GM12878 (cell line): ENCODE measurements around the gene HMCN1.

Experiments used
- CBX3 ChIP-seq: fragments of 200-600 bp; sonication (generic); IDR thresholded peaks from 2 replicates; pipeline ENCODE4 v1.6.1; 2016; ENCODE audit warnings: low read depth, borderline replicate concordance
- CTCF ChIP-seq, 3 experiments: IDR thresholded peaks in 2 of 3; conservative IDR thresholded peaks in 1 of 3; 2 replicates each; pipeline ENCODE4 v1.5.1; 2011; ENCODE audit warnings: low read depth in 3 of 3, low read length in 3 of 3, mild to moderate bottlenecking in 3 of 3, control low read depth in 2 of 3, moderate library complexity in 2 of 3, inconsistent platforms in 1 of 3, mixed read lengths in 1 of 3; ENCODE audit not compliant: control insufficient read depth in 2 of 3, insufficient read depth in 1 of 3; ENCODE audit errors: extremely low read depth in 1 of 3
- EGR1 ChIP-seq, 2 experiments: IDR thresholded peaks; 1 replicate in 1 of 2; 2 replicates in 1 of 2; pipeline ENCODE4 v1.6.1; 2011 to 2012; ENCODE audit warnings: low read depth in 2 of 2, low read length in 2 of 2, borderline replicate concordance in 1 of 2, mild to moderate bottlenecking in 1 of 2, moderate library complexity in 1 of 2
- EZH2 ChIP-seq: IDR thresholded peaks from 2 replicates; pipeline ENCODE4 v1.6.1; 2012; ENCODE audit warnings: low read depth, mild to moderate bottlenecking, control low read depth, inconsistent platforms, low read length, borderline replicate concordance; ENCODE audit not compliant: control insufficient read depth
- MAX ChIP-seq: IDR thresholded peaks from 2 replicates; pipeline ENCODE4 v1.6.1; 2012; ENCODE audit warnings: low read depth, low read length, improper control_type of control experiment
- MYC ChIP-seq: IDR thresholded peaks from 2 replicates; pipeline ENCODE4 v1.6.1; 2011; ENCODE audit warnings: mild to moderate bottlenecking, low read length, moderate library complexity, inconsistent platforms; ENCODE audit not compliant: insufficient read depth, insufficient replicate concordance, insufficient read length, severe bottlenecking
- POLR2AphosphoS2 ChIP-seq: IDR thresholded peaks from 2 replicates; pipeline ENCODE4 v1.6.1; 2011; ENCODE audit warnings: low read depth, mild to moderate bottlenecking, low read length, improper control_type of control experiment, moderate library complexity
- POLR2AphosphoS5 ChIP-seq: IDR thresholded peaks from 2 replicates; pipeline ENCODE4 v1.6.1; 2011; ENCODE audit warnings: mild to moderate bottlenecking, low read length, inconsistent platforms
- RELA ChIP-seq: fragments of 450-650 bp; IDR thresholded peaks from 2 replicates; pipeline ENCODE4 v1.8.0; 2014; ENCODE audit warnings: borderline replicate concordance; ENCODE audit not compliant: partially characterized antibody
- SMAD1 ChIP-seq: fragments of 450-650 bp; IDR thresholded peaks from 2 replicates; pipeline ENCODE4 v1.6.1; 2018; ENCODE audit warnings: mild to moderate bottlenecking, low read depth; ENCODE audit not compliant: partially characterized antibody
- SMAD5 ChIP-seq: IDR thresholded peaks from 2 replicates; pipeline ENCODE4 v1.6.1; 2016; ENCODE audit warnings: antibody characterized with exemption, low read depth
- TAF1 ChIP-seq: IDR thresholded peaks from 2 replicates; pipeline ENCODE4 v1.6.1; 2011; ENCODE audit warnings: mild to moderate bottlenecking, low read depth, low read length, borderline replicate concordance
- ZNF24 ChIP-seq: fragments of 450-650 bp; IDR thresholded peaks from 2 replicates; pipeline ENCODE4 v1.6.1; 2017; ENCODE audit warnings: antibody characterized with exemption, mild to moderate bottlenecking
- TF ChIP-seq, protein P1 (sequence below): IDR thresholded peaks from 2 replicates; pipeline ENCODE4 v1.6.1; 2012; ENCODE audit warnings: mild to moderate bottlenecking, low read depth, low read length

DNA sequence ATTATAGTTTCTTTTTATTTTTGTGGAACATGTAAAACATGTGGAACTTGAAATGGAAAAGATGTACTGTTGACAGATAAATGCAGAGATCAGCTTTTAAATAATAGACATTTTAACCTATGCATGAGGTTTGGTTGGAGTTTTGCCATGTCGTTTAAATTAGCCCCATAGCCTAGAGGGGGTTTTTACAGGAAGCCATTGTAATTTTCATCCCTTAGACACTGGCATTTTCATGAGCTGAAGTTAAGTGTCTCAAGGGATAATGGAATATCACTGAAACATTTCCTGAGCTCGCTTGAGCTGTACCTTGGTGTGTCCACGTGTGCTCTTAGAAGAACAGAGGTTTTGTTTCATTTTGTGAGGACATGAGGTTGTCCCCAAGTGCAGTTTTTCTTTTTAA, 54.2 kb downstream of the HMCN1 start:
- TF ChIP-seq SMAD5, result no peak
- TF ChIP-seq POLR2AphosphoS2, result no peak
- no peak for TF ChIP-seq MAX
- no peak for TF ChIP-seq EGR1 (IDR thresholded peaks at IDR 0.05; ENCODE audit: borderline replicate concordance in 1 of 2, low read depth in 2 of 2, low read length in 2 of 2)
- TF ChIP-seq MYC, result no peak
- no peak for TF ChIP-seq CTCF (IDR thresholded peaks at IDR 0.05 in 2 of 3, conservative IDR thresholded peaks at IDR 0.05 in 1 of 3; ENCODE audit: control insufficient read depth in 2 of 3, extremely low read depth in 1 of 3, insufficient read depth in 1 of 3, low read depth in 3 of 3, low read length in 3 of 3)
- no peak for TF ChIP-seq ZNF24
- TF ChIP-seq, protein P1, sequence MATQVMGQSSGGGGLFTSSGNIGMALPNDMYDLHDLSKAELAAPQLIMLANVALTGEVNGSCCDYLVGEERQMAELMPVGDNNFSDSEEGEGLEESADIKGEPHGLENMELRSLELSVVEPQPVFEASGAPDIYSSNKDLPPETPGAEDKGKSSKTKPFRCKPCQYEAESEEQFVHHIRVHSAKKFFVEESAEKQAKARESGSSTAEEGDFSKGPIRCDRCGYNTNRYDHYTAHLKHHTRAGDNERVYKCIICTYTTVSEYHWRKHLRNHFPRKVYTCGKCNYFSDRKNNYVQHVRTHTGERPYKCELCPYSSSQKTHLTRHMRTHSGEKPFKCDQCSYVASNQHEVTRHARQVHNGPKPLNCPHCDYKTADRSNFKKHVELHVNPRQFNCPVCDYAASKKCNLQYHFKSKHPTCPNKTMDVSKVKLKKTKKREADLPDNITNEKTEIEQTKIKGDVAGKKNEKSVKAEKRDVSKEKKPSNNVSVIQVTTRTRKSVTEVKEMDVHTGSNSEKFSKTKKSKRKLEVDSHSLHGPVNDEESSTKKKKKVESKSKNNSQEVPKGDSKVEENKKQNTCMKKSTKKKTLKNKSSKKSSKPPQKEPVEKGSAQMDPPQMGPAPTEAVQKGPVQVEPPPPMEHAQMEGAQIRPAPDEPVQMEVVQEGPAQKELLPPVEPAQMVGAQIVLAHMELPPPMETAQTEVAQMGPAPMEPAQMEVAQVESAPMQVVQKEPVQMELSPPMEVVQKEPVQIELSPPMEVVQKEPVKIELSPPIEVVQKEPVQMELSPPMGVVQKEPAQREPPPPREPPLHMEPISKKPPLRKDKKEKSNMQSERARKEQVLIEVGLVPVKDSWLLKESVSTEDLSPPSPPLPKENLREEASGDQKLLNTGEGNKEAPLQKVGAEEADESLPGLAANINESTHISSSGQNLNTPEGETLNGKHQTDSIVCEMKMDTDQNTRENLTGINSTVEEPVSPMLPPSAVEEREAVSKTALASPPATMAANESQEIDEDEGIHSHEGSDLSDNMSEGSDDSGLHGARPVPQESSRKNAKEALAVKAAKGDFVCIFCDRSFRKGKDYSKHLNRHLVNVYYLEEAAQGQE, result no peak
- no peak for TF ChIP-seq EZH2
- TF ChIP-seq TAF1, result no peak
- no peak for TF ChIP-seq POLR2AphosphoS5
- no peak for TF ChIP-seq CBX3
- TF ChIP-seq SMAD1, result no peak
- no peak for TF ChIP-seq RELA
